IMR-90 (cell line): ENCODE measurements around the gene METTL4. TPM values are rescaled to one million over a fixed set of nuclear protein-coding genes. Genes with fewer than 3 reads are reported as not detected.

ENCODE experiments used
- ATAC-seq: fragments of 200-7000 bp; cut with Tn5 transposase; 2 replicates; pipeline ENCODE4 v1.9.1; 2020; ENCODE audit warnings: low read depth, mild to moderate bottlenecking, moderate library complexity
- BruUV-seq: library from RNA; stranded (reverse); fragments of 400-500 nt; replicated peaks from 2 replicates; lab custom pipeline; 2021; lab: Mats Ljungman, UMichigan
- CTCF ChIA-PET: fragments of 300-600 bp; formaldehyde crosslinking; extraction: SDS; loops from one replicate; lab custom pipeline; 2021; ENCODE audit warnings: antibody characterized with exemption; lab: Yijun Ruan, JAX
- POLR2A ChIA-PET: fragments of 300-600 bp; sonication (Branson Sonifier 250); formaldehyde crosslinking; loops from one replicate; lab custom pipeline; 2022; ENCODE audit warnings: antibody characterized with exemption; ENCODE audit not compliant: unreplicated experiment; lab: Charles Lee
- DNase-seq: peaks from one replicate; pipeline ENCODE4 v3.0.0; 2013
- H2AFZ ChIP-seq: replicated peaks from 2 replicates; pipeline ENCODE3; 2013; ENCODE audit warnings: low read length, mild to moderate bottlenecking; ENCODE audit not compliant: poor library complexity
- H2AK5ac ChIP-seq: 2 replicates; pipeline ENCODE4 v1.6.1; 2013; ENCODE audit warnings: low read depth, low read length, inconsistent platforms
- H2AK9ac ChIP-seq: replicated peaks from 2 replicates; pipeline ENCODE3; 2013; ENCODE audit warnings: mild to moderate bottlenecking, low read depth, low read length, moderate library complexity; ENCODE audit not compliant: poor library complexity
- H2BK120ac ChIP-seq: 2 replicates; pipeline ENCODE4 v1.6.1; 2013; ENCODE audit warnings: low read depth, low read length, inconsistent platforms
- H2BK15ac ChIP-seq: 3 replicates; pipeline ENCODE4 v1.6.1; 2013; ENCODE audit warnings: low read depth, low read length, inconsistent platforms
- H2BK20ac ChIP-seq: 2 replicates; pipeline ENCODE4 v1.6.1; 2013; ENCODE audit warnings: low read depth, mild to moderate bottlenecking, inconsistent platforms, low read length, moderate library complexity
- H2BK5ac ChIP-seq: 2 replicates; pipeline ENCODE4 v1.6.1; 2013; ENCODE audit warnings: mild to moderate bottlenecking, low read depth, low read length, inconsistent platforms; ENCODE audit not compliant: poor library complexity, severe bottlenecking
- H3K14ac ChIP-seq: replicated peaks from 2 replicates; pipeline ENCODE4 v1.6.1; 2013; ENCODE audit warnings: low read depth, low read length, inconsistent platforms
- H3K18ac ChIP-seq: 2 replicates; pipeline ENCODE4 v1.6.1; 2013; ENCODE audit warnings: low read depth, low read length, control low read depth
- H3K23ac ChIP-seq: 2 replicates; pipeline ENCODE4 v1.6.1; 2013; ENCODE audit warnings: low read depth, low read length, inconsistent platforms
- H3K27ac ChIP-seq: 2 replicates; pipeline ENCODE4 v1.5.1; 2013; ENCODE audit warnings: mild to moderate bottlenecking, control low read depth, low read length; ENCODE audit not compliant: insufficient read depth
- H3K27me3 ChIP-seq: 2 replicates; pipeline ENCODE4 v1.6.1; 2013; ENCODE audit warnings: low read length; ENCODE audit not compliant: control insufficient read depth, insufficient read depth
- H3K36me3 ChIP-seq: 2 replicates; pipeline ENCODE4 v1.6.1; 2013; ENCODE audit warnings: low read length, mixed read lengths; ENCODE audit not compliant: control insufficient read depth, insufficient read depth
- H3K4ac ChIP-seq: 2 replicates; pipeline ENCODE4 v1.6.1; 2013; ENCODE audit warnings: low read depth, low read length, inconsistent platforms
- H3K4me1 ChIP-seq: 2 replicates; pipeline ENCODE4 v1.6.1; 2013; ENCODE audit warnings: low read length, mixed read lengths; ENCODE audit not compliant: control insufficient read depth, insufficient read depth
- H3K4me2 ChIP-seq: 2 replicates; pipeline ENCODE4 v1.6.1; 2013; ENCODE audit warnings: low read depth, mild to moderate bottlenecking, control low read depth, low read length, moderate library complexity
- H3K4me3 ChIP-seq: 2 replicates; pipeline ENCODE4 v1.5.1; 2013; ENCODE audit warnings: low read depth, mild to moderate bottlenecking, control low read depth, low read length, moderate library complexity; ENCODE audit not compliant: insufficient read depth
- H3K56ac ChIP-seq: 2 replicates; pipeline ENCODE4 v1.6.1; 2013; ENCODE audit warnings: low read length, inconsistent platforms; ENCODE audit not compliant: insufficient read depth; ENCODE audit errors: extremely low read depth
- H3K79me1 ChIP-seq, 2 experiments: 2 replicates each; pipeline ENCODE4 v1.6.1; 2013; ENCODE audit warnings: low read length in 2 of 2, inconsistent platforms in 1 of 2, low read depth in 1 of 2
- H3K9ac ChIP-seq: 2 replicates; pipeline ENCODE4 v1.6.1; 2013; ENCODE audit warnings: low read depth, low read length, control low read depth
- H3K9me1 ChIP-seq: 2 replicates; pipeline ENCODE4 v1.6.1; 2013; ENCODE audit warnings: low read length, inconsistent platforms; ENCODE audit not compliant: insufficient read depth
- H3K9me3 ChIP-seq: 2 replicates; pipeline ENCODE4 v1.6.1; 2013; ENCODE audit warnings: low read length; ENCODE audit not compliant: control insufficient read depth, insufficient read depth
- H4K20me1 ChIP-seq: 2 replicates; pipeline ENCODE4 v1.6.1; 2013; ENCODE audit warnings: low read length, inconsistent platforms; ENCODE audit not compliant: insufficient read depth
- H4K5ac ChIP-seq: 2 replicates; pipeline ENCODE4 v1.6.1; 2013; ENCODE audit warnings: mild to moderate bottlenecking, low read depth, low read length, control low read depth
- H4K8ac ChIP-seq, 2 experiments: 2 replicates each; pipeline ENCODE4 v1.6.1; 2013; ENCODE audit warnings: low read depth in 2 of 2, low read length in 2 of 2, control low read depth in 1 of 2, inconsistent platforms in 1 of 2
- H4K91ac ChIP-seq: 2 replicates; pipeline ENCODE4 v1.6.1; 2013; ENCODE audit warnings: low read depth, low read length, inconsistent platforms; ENCODE audit not compliant: insufficient read depth
- BHLHE40 ChIP-seq: fragments of 150-350 bp; IDR thresholded peaks from 2 replicates; pipeline ENCODE4 v1.6.1; 2016; ENCODE audit warnings: mild to moderate bottlenecking, low read depth, low read length
- CHD1 ChIP-seq: IDR thresholded peaks from 2 replicates; pipeline ENCODE4 v1.6.1; 2012; ENCODE audit warnings: low read depth, low read length, improper control_type of control experiment
- FOS ChIP-seq: fragments of 150-350 bp; IDR thresholded peaks from 2 replicates; pipeline ENCODE4 v1.6.1; 2016; ENCODE audit warnings: low read depth, low read length
- MAZ ChIP-seq: IDR thresholded peaks from 2 replicates; pipeline ENCODE4 v1.6.1; 2012; ENCODE audit warnings: low read depth, mild to moderate bottlenecking, low read length, improper control_type of control experiment, moderate library complexity, borderline replicate concordance
- NFE2L2 ChIP-seq: fragments of 150-350 bp; IDR thresholded peaks from 2 replicates; pipeline ENCODE4 v1.6.1; 2016; ENCODE audit warnings: low read depth, mild to moderate bottlenecking, low read length
- POLR2A ChIP-seq: IDR thresholded peaks from 2 replicates; pipeline ENCODE4 v1.6.1; 2012; ENCODE audit warnings: mild to moderate bottlenecking, low read depth, low read length
- RAD21 ChIP-seq: IDR thresholded peaks from 2 replicates; pipeline ENCODE4 v1.6.1; 2012; ENCODE audit warnings: low read length, improper control_type of control experiment
- RCOR1 ChIP-seq: IDR thresholded peaks from 2 replicates; pipeline ENCODE4 v1.6.1; 2012; ENCODE audit warnings: mild to moderate bottlenecking, low read length, improper control_type of control experiment; ENCODE audit not compliant: insufficient replicate concordance
- RFX5 ChIP-seq: IDR thresholded peaks from 2 replicates; pipeline ENCODE4 v1.8.0; 2012; ENCODE audit warnings: low read depth, mild to moderate bottlenecking, low read length, moderate library complexity
- SMC3 ChIP-seq: fragments of 150-350 bp; IDR thresholded peaks from 2 replicates; pipeline ENCODE4 v1.6.1; 2016; ENCODE audit warnings: low read depth, mild to moderate bottlenecking, antibody characterized with exemption, low read length, moderate library complexity
- WGBS, 2 experiments: methylation state at CpG; one replicate each; pipeline versions ENCODE4 v1.1.5 to v1.1.7; 2013; ENCODE audit warnings: missing lambda C conversion rate in 2 of 2; ENCODE audit not compliant: insufficient read length in 1 of 2; ENCODE audit errors: extremely low coverage in 2 of 2; 5-methylcytosine and 5-hydroxymethylcytosine counted together
- dilution Hi-C: fragments of 300-500 bp; cut with HindIII; formaldehyde crosslinking; loops from one replicate; pipeline ENCODE4 v1.14.3; 2018; ENCODE audit warnings: low sequenced_read_pairs; ENCODE audit not compliant: unreplicated experiment
- in situ Hi-C: fragments of 300-500 bp; cut with MboI; formaldehyde crosslinking; loops from 3 replicates; pipeline ENCODE4 v1.14.3; 2019; ENCODE audit warnings: low sequenced_read_pairs, inconsistent platforms, mixed read lengths
- intact Hi-C: fragments of 100-400 bp; cut with micrococcal nuclease; formaldehyde crosslinking; loops from 2 replicates; pipeline ENCODE4 v1.10.0; 2022
- polyA plus RNA-seq, 3 experiments: library from polyadenylated mRNA; depleted of rRNA; stranded (reverse); fragments of >200 nt; gene quantifications; 2 replicates each; pipeline ENCODE4 v1.2.3, GENCODE V29; 2012; ENCODE audit warnings: low replicate concordance in 1 of 3
- total RNA-seq: library from RNA; depleted of rRNA; stranded (reverse); fragments of >200 nt; gene quantifications from 2 replicates; pipeline ENCODE4 v1.2.3, GENCODE V29; 2012
- TF ChIP-seq, protein P1 (sequence below): fragments of 150-350 bp; IDR thresholded peaks from 2 replicates; pipeline ENCODE4 v1.6.1; 2017; ENCODE audit warnings: mild to moderate bottlenecking, antibody characterized with exemption, low read length, low read depth
- TF ChIP-seq, protein P2 (sequence below): fragments of 150-350 bp; IDR thresholded peaks from 2 replicates; pipeline ENCODE4 v1.6.1; 2016; ENCODE audit warnings: low read depth, mild to moderate bottlenecking, low read length, moderate library complexity, borderline replicate concordance
- TF ChIP-seq, protein P3 (sequence below): conservative IDR thresholded peaks from 2 replicates; pipeline ENCODE4 v1.5.1; 2012; ENCODE audit warnings: mild to moderate bottlenecking, low read depth, low read length, improper control_type of control experiment

METTL4 gene
- total and polyA plus RNA-seq, 2 of the 4 experiments (the other 2 are of a cell fraction) = 4.9 to 5.4 TPM

DNA sequence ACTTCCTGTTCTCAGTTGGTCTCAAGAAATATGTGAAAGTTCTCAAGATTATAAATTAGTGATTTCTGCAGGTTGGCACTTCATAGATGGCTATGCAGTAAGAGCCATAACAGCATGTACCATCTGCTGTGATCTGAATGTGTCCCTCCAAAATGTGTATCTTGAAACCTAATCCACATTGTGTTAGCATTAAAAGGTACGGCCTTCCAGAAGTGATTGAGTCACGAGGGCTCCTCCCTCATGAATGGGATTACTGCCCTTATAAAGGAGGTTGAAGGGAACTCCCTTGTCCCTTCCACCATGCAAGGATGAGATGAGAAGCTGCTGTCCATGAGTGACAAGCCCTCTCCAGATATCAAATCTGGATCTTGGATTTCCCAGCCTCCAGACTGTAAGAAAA, 45.0 kb downstream of the METTL4 start:
- ChIA-PET CTCF (no interaction called here), POLR2A (no interaction called here)
- H3K36me3 ChIP-seq = no peaks in the 10 kb centered on the region
- no TSS peak for BruUV-seq
- H3K79me1 ChIP-seq = no peaks in the 10 kb centered on the region
- no peak overlapping the region for H3K4me3 ChIP-seq
- no peaks in the 10 kb centered on the region for H3K27me3 ChIP-seq
- no peaks in the 10 kb centered on the region for H3K9me3 ChIP-seq
- no peak overlapping the region for H2BK15ac ChIP-seq
- no peak for ATAC-seq
- H4K8ac ChIP-seq = no peak overlapping the region
- no peaks in the 10 kb centered on the region for H4K20me1 ChIP-seq
- in situ Hi-C loops (loop anchor here (25.0 kb wide), 1 partner anchor 939 kb away; no protein-coding TSS in a partner anchor), intact Hi-C loops (no loop called here), dilution Hi-C loops (no loop called here)
- H3K4me1 ChIP-seq = no peaks in the 10 kb centered on the region
- no peak overlapping the region for H2AFZ ChIP-seq
- no peak overlapping the region for H3K23ac ChIP-seq
- H2BK120ac ChIP-seq = no peak overlapping the region
- H4K5ac ChIP-seq = no peak overlapping the region
- no peak overlapping the region for H2BK5ac ChIP-seq
- no CpG with 5 or more reads among the region's 2 CpGs for WGBS, 2 experiments
- TF ChIP-seq SMC3 (no peak), RAD21 (no peak), NFE2L2 (no peak), RCOR1 (no peak), CHD1 (no peak), FOS (no peak), RFX5 (no peak), BHLHE40 (no peak), MAZ (no peak), POLR2A (no peak)
- TF ChIP-seq, protein P1, sequence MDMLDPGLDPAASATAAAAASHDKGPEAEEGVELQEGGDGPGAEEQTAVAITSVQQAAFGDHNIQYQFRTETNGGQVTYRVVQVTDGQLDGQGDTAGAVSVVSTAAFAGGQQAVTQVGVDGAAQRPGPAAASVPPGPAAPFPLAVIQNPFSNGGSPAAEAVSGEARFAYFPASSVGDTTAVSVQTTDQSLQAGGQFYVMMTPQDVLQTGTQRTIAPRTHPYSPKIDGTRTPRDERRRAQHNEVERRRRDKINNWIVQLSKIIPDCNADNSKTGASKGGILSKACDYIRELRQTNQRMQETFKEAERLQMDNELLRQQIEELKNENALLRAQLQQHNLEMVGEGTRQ = no peak
- TF ChIP-seq, protein P2, sequence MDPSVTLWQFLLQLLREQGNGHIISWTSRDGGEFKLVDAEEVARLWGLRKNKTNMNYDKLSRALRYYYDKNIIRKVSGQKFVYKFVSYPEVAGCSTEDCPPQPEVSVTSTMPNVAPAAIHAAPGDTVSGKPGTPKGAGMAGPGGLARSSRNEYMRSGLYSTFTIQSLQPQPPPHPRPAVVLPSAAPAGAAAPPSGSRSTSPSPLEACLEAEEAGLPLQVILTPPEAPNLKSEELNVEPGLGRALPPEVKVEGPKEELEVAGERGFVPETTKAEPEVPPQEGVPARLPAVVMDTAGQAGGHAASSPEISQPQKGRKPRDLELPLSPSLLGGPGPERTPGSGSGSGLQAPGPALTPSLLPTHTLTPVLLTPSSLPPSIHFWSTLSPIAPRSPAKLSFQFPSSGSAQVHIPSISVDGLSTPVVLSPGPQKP = no peak
- TF ChIP-seq, protein P3, sequence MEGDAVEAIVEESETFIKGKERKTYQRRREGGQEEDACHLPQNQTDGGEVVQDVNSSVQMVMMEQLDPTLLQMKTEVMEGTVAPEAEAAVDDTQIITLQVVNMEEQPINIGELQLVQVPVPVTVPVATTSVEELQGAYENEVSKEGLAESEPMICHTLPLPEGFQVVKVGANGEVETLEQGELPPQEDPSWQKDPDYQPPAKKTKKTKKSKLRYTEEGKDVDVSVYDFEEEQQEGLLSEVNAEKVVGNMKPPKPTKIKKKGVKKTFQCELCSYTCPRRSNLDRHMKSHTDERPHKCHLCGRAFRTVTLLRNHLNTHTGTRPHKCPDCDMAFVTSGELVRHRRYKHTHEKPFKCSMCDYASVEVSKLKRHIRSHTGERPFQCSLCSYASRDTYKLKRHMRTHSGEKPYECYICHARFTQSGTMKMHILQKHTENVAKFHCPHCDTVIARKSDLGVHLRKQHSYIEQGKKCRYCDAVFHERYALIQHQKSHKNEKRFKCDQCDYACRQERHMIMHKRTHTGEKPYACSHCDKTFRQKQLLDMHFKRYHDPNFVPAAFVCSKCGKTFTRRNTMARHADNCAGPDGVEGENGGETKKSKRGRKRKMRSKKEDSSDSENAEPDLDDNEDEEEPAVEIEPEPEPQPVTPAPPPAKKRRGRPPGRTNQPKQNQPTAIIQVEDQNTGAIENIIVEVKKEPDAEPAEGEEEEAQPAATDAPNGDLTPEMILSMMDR = no peak
- H4K91ac ChIP-seq = no peak overlapping the region
- H3K27ac ChIP-seq = no peak overlapping the region
- H3K9me1 ChIP-seq = no peaks in the 10 kb centered on the region
- no peak overlapping the region for H3K14ac ChIP-seq
- H2AK9ac ChIP-seq = no peak overlapping the region
- no peak overlapping the region for H3K4ac ChIP-seq
- no peak overlapping the region for H3K4me2 ChIP-seq
- H2AK5ac ChIP-seq = no peak overlapping the region
- no peak overlapping the region for H3K18ac ChIP-seq
- no peak for DNase-seq
- H3K9ac ChIP-seq = no peak overlapping the region
- H3K56ac ChIP-seq = no peak overlapping the region
- H2BK20ac ChIP-seq = no peak overlapping the region
